ENCODE data around the gene ACVR1.
"Not testable (repeated sequence)": the region's sequence is repeated elsewhere in the genome, so short reads cannot be mapped to it uniquely, and the experiment has no call there.

ACVR1 gene

DNA sequence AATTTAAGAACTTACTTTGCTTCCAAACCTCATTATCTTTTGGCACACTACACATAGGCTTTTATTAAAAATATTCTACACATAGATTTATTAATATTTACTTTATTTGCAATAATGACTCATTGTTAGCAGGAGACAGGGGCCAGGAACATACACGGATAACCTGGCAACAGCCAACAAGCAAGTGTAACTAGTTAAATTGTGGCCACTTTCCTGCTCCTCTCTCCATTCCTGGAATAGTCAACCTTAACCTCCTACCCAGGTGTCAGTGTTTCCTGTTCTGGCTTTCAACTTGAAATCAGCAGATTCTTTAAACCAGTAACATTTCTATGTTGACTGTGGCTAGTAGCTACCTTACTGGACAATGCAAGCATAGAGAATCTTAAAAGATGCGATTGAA lies 26.5 kb downstream of the ACVR1 start:
- FAIRE-seq = no peak

DNA sequence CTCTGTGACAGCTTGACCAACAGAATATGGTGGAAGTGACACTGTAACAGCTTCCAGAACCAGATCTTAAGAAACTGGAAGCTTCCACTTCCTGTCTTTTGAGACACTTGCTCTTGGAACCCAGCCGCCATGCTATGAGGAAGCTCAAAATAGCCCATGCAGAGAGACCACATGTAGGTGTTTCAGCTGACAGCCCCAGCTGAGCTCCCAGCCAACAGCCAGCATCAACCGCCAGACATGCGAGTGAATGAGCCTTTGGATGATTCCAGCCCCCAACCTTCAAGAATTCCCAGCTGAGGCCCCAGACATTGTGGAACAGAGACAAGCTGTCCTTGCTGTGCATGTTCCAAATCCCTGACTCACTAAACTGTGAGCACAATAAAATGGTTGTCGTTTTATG lies 27.9 kb downstream of the ACVR1 start:
- FAIRE-seq = no peak

DNA sequence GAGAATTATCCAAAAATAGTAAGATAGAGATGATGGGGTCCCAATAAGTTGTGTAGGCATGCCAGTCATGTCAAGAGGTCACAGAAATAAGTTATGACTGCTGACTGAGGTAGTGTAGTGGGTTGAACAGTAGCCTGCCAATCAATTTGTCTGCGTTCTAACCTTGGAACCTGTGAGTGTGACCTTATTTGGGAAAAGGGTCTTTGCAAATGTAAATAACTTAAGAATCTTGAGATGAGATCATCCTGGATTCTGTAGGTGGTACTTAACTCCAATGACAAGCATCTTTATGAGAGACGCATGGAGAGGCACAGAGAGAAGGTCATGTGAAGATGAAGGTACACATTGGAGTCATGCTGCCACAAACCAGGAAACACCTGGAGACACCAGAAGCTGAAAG lies 31.0 kb downstream of the ACVR1 start:
- no peak for FAIRE-seq

DNA sequence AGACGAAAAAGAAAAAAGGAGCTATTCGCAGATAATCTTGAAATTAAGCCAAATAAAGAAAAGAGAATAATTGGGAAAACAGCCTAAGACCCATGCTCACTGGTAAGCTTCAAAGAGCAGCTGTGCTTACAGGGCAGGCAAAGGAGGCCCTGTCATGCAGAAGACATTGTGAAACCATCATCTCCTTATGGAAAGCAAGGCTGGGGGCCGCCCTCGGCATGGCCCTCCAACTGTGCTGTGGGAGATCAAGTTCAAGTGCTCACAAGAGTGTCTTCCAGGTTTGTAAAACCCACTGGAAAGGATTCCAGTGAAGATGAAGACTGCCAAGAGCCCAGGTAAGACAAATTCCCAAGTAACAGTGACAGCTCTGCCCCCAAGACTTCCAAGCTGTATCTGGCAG lies 32.2 kb downstream of the ACVR1 start:
- FAIRE-seq = no peak

DNA sequence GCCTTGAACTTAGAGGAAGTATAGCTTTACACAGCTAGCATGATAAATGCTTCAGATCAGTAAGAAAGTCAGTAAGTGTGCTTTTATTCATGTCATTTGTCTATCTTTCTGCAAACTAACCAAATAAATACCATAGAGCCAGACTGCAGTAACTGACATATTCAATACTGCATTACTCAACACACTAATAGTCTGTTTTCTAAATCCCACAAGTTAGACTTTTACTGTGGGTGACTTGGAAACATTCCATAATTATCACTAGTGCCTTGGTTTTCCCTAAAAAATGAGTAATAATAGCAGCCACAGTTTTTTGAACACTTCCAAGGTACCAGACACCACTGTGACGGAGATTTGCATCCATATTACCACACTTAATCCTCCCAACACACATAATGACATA lies 33.0 kb downstream of the ACVR1 start:
- FAIRE-seq = no peak

DNA sequence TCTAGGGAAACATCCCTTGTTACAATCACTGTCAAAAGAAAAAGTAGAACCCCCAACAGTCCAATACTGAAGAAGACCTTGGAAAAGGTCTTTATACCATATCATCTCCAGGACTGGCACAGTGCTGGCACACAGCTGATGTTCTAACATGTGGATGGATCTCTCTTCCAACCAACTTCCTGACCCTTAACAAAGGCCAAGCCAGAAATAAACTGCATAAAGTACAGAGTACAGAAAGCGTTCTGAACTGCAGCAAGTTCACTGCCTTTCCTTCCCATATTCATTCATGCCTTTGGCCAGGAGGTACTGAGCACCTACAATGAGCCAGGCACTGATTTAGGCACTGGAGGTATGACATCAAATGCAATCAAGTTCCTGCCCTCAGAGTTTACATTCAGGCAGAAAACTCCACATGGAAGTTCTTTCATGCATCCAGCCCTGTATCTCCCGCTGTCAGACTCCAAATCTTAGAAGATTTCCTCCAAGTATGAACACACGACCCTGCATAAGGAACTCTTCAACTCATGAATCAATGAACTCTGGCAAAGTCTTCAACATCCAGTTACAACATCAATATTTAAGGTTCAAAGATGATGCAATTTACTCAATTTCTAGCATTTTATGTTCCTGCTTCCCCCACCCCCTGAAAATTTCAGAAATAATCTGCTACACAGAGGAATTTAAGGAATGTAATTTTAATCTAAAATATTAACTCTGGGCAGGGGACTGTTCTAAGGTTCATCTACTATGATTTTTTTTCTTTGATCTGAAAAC lies 33.8 kb downstream of the ACVR1 start:
- no peak for FAIRE-seq

DNA sequence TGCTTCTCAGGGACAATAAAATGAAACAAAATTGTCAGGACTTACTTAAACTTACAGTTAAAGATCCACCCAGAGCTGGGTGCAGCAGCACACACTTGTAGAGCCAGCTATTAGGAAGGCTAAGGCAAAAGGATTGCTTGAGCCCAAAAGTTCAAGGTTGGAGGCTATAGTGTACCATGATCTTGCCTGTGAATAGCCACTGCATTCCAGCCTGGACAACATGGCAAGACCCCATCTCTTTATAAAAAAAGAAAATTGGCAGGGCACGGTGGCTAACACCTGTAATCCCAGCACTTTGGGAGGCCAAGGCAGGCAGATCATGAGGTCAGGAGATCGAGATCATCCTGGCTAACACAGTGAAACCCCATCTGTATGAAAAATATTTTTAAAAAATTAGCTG lies 34.6 kb downstream of the ACVR1 start:
- no peak for FAIRE-seq

DNA sequence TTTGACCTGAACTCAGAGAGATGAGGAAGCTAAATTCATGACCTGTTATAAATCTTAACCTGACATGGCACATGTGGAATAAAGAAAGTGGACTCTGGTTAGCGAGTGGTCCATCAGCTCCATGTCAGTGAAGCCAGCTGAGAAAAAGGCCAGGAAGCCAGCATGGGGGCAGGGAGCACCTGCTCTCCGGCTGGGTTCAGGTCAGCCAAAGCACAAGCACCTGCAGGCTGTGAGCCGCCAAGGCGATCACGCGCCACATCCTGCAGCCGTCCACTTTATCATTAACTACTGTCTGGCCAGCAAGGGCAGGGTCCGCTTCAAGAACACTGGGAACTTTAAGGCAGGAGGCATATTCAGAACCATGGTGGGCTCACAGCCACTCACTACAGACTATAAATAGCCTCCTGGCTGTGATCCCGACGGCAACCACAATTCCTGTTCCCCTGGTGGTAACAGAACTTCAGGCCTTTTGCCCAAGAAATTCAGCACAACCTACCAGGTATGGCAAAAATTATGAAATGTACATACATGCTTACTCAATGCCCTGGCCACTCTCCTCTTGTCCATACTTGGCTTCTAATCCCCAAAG lies 35.5 kb downstream of the ACVR1 start:
- no peak for FAIRE-seq

DNA sequence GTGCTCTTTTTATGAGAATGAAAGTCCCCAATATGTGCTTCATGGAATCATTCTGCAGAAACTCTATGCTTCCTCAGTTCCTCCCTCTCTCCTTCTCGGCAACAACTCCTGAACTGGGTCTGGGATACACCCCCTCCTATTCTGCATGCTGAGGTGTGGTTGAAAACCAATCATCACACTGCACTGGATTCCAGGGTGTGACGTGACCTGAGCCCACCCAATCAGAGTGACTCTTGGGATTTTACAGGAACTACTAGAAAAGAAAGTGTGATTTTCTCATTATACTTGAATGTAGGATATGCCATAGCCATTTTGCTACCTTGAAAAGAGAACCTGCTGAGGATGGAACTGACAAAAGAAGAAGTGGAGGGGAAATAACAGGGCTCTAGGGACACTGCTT lies 36.3 kb downstream of the ACVR1 start:
- no peak for FAIRE-seq

DNA sequence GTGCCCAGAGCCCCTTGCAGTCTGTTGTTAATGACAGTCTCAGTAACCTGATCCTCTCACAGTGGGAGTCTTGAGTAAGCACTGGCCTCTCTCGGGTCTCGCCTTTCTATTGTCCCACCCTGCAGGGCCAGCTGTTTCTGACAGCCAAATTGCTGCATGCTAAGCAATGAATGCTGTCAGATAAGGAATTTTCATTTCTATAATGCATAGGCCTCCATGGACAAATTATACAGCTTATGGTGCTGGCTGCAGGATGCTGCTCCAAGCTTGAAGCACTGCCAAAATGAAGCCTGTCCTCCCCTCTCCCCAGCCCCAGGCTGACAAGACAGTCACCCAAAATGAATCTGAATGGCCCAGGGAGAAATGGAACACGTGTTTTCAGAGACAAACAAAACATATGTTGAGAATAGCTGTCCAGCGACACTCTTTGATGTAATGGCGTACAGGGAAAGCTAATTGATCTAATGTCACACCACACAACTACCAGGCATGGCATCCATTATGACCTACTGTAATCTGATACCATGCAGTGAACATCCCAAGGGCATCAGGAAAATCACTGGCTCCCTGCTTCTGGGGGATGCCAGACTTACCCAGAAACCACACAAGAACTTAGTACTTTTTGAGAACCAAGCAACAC lies 36.8 kb downstream of the ACVR1 start:
- FAIRE-seq = no peak

DNA sequence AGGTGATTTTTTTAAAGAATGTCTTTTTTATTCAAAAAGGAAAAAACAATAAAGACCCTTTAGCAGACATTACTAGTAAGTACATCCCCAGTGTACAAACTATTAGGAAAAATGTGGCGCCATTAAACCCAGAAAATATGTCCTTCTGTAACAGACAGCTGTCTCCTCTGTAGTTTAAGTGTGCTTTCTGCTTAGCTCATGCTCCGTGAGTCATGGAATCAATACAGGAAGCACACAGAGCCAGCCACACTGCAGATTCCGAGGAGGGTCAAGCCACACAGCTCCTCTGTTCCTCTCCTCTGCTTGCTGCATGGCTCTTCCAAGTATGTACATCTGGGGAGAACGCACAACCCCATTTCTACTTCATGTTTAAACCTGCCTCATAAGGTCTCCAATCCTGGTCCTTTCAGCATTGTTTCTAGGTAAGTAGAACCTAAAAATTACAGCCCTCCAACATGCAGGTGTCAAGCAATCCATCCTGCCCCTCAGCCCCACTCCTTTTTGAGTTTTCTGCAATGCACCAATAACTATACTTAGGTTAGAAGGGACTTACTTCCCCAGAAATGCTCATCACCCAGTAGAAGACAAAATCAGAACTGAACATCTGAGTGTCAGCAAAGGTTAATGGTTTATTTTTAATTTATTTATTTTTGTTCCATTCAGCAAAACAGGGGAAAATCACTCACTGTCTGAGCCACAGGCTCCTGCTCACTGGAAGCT lies 37.5 kb downstream of the ACVR1 start:
- FAIRE-seq = no peak

DNA sequence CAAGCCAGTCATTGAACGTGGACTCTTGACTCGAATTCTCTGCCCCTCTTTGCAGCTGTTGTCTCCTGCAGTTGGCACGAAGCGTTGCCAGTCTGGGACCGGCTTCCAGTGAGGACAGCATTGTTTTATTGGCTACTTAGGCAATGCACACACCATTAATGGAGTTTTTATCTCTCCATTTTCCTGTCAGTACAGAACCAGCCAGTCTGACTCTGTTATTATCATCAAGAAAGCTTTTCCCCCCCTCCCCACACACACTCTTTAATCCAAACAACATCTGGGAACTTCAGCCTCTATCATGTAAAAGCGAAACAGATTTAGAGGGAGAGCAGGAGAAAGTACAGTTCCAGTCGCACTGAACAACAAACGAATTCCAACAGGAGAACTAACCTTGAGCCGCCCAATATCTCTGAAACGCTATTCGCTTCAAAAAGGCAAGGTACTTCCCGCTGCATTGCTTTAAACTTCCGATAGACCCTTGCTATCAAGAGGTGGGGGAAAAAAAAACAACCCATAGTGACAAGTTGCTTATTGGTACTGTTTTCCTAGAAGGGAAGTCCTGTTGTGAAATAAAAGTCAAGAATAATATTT lies 38.2 kb downstream of the ACVR1 start:
- FAIRE-seq = no peak

DNA sequence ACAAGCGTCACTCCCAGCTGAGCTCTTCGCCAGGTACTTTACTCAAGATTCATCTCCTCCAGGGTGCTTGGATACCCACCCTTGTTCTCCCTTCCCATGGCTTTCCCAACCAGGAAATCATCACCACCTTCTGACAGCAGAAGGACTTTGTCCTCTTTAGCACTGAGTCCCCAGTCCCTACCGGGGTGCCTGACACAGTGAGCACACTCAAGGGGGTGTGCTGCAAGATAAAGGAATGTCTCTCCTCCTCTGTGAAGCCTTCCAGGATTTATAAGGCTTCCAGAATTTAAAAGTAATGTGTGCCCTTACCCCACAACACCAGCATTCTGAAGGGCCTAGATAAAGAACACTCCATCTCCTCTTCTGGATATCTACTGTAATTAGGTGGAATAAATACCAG lies 39.6 kb downstream of the ACVR1 start:
- FAIRE-seq = no peak

DNA sequence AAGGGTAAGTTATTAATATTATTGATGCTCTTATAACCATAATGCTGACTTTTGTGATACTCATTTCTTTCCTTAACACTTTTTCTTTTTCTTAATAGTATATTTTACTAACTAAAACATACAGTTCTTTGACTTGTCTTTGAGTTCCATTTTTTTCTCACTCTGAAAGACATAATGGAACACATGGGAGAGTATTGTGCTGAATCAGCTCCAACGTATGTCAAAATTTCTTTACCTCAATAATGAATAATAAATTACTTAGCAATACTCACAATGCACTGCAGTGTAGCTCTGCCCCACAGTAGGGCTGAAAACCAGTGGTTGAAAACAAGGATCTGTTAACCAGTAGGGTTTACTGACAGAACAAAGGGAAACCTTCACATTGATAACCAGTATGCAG lies 40.7 kb downstream of the ACVR1 start:
- no peak for FAIRE-seq

DNA sequence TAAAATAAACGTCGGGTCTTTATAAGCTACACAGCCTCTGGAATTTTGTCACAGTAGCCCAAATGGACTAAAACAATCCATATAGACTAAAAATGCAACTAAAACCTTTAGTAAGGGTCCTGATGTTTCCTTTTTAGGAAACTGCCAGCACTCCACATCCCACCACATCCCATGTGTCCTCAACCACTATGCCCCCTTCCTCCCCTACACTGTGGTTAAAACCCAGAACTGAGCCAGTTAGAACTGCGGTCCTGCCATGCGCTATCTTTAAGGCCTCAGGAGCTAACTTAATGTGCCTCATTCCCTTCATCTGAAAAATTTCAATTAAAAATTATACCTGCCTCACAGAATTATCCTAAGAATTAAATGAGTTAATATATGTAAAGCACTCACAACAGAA lies 41.1 kb downstream of the ACVR1 start:
- FAIRE-seq = no peak

DNA sequence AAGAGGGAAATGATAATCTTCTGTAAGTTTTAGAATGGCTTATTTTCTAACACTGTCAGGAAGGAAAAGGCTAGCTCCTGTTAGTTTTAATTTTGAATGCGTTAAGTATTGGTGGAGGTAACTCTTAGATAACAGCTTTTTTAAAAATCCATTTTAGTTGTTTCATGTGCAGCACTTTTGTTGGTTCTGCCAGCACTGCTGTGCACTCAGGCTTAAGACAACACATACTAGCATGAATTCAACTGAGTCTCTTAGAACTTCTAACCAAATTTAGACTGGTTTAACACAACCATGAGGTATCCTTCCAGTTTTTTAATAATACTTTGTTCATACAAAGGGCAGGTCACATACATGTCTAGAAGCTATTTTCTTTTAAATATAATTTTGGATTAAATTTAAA lies 42.4 kb downstream of the ACVR1 start:
- FAIRE-seq = no peak

DNA sequence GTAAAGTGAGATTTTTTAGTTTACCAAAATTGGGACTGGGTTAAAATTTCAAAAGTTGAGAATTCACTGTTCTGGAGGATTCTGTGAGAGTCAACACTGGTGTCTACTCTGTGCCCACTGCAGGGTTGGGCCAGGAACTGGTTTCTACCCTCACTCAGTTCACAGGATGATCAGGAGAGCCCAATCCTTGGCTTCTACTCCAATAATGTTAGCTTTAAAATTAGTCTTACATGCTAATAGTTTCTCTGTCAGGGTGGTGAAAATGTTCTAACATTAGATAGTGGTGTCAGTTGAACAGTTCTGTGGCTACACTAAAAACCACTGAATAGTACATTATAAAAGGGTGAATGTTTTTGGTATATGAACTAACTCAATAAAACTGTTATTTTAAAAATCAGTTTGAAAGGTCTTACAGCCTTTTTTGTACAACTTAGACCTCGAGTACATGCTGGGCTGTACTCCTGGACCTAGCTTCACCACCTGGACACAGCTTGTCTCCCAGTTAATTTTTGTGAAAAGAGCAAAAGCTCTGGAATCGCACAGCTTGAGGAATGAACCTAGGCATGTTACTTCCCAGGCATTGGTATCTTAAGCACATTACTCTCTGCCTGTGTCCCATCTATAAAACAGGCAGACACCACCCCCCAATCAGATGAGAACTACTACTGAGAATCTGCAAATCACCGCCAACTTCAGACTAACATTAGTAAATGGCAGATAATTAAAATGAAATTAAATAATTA lies 44.4 kb downstream of the ACVR1 start:
- FAIRE-seq = no peak

DNA sequence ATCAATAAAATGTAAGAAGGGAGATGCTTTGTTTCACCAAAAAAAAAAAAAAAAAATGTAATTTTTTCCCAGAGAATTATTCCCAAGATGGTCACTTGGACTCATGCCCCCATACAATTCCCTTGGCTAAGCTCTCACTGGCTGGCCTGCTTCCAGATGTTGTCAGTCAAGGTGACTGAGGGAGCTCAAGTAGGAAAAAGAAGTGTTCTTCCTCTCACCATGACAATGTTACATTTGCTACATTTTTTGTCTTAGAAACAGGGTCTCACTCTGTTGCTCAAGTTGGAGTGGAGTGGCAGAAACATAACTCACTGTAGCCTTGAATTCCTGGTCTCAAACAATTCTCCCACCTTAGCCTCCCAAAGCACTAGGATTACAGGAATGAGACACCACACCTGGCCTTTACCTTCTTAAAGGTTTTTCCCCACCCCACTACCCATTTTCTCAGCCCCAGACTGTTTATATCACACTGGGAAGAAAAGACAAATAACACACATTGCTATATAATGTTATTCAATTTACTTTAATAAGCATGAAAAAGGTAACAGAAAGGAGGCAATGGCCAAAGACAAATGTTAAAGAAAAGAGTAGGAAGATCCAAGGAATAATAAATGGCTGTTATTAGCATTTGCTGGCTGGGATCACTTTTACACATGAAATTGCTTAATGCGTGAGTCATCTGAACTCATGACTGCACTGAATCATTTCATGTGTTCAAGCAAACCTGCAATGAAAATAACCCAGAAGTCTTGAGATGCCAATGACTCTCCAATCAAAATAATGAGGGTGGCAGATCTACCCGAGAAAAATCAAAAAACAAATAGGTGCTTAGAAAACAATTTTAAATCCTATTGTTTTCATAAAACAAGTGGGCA lies 45.2 kb downstream of the ACVR1 start:
- FAIRE-seq = no peak

DNA sequence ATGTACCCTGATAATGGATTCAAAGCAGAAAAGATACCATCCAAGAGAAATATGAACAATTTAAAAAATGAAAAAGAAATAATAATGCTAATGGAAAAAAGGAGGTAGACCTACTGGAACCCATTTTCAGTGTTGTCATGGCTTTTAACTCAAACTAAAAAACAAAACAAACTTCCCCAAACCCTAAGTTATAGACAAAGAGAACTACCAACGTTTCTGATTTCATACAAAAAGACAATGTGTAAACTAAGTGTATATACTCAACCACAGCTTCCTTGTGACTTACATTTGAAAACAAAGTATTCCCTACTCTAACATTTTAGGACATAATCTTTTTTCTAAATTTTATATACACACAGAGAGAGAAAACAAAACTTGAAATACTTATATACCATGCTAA lies 45.9 kb downstream of the ACVR1 start:
- no peak for FAIRE-seq

DNA sequence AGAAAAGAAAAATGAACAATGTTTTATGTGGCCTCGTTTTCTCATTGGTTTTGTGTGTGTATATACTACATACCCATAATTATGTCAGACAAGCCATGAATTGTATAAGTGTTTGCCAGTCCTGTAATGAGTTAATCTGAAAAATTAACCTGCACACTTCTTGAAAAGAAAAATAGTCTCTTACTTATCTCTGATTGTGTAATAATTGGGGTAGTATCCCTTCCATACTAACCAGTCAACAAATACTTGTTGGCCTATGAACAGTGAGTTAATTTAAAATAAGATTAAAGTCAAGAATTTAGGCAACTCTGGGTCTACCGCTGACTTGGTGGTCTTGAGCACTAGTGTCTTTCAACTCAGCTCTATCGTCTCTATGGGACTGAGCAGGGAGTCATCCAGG lies 48.8 kb downstream of the ACVR1 start:
- no peak for FAIRE-seq

DNA sequence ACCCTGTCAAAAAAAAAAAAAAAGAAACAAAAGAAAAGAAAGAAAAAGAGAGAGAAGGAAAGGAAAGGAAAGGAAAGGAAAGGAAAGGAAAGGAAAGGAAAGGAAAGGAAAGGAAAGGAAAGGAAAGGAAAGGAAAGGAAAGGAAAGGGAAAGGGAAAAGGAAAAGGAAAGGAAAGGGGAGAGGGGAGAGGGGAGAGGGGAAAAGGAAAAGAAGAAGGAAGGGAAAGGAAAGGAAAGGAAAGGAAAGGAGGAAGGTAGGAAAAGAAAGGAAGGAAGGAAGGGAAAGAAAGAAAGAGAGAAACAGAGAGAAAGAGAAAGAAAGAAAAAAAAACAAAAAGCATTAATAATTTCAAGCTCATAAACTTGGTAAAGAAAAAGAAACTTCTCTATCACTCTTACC lies 49.5 kb downstream of the ACVR1 start:
- not testable (repeated sequence) for FAIRE-seq

DNA sequence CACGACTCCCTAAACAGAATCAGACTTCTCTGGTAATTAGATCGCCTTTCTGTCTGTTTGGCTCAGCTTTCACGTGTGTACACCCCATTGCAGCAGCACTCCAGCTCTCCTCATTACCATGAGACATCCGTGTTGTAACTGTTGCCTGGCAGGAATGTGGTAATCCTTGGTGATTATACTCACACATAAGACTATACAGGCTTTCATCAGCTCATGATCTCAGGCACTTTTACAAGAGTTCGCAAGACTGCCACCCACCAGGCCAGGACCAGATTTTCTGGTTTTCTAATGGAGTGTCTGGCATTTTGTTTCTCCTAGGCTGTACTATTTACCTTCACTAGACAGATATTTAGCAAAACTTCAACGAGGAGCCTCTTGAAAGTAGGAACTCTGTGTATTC lies 50.2 kb downstream of the ACVR1 start:
- no peak for FAIRE-seq
